DOHH2 (cell line): Measurements from ENCODE around the gene TMCC1.

Source experiments
- H3F3A ChIP-seq: fragments of 200-600 bp; sonication (generic), shearing (Covaris generic); 2 replicates; pipeline ENCODE4 v1.6.0; 2016; ENCODE audit warnings: antibody characterized with exemption, mild to moderate bottlenecking; ENCODE audit not compliant: control insufficient read depth, insufficient read depth
- H3K27ac ChIP-seq: fragments of 200-600 bp; sonication (generic); 2 replicates; pipeline ENCODE4 v1.5.1; 2014; ENCODE audit warnings: low read depth, mild to moderate bottlenecking, low read length, moderate library complexity
- H3K27me3 ChIP-seq: fragments of 200-600 bp; sonication (generic); 2 replicates; pipeline ENCODE4 v1.6.1; 2014; ENCODE audit warnings: mild to moderate bottlenecking, low read length, mixed read lengths; ENCODE audit not compliant: control insufficient read depth
- H3K36me3 ChIP-seq: fragments of 200-600 bp; sonication (generic); 2 replicates; pipeline ENCODE4 v1.6.1; 2014; ENCODE audit warnings: mild to moderate bottlenecking, low read length, moderate library complexity, mixed read lengths; ENCODE audit not compliant: control insufficient read depth
- H3K4me1 ChIP-seq: fragments of 200-600 bp; sonication (generic); 2 replicates; pipeline ENCODE4 v1.6.1; 2014; ENCODE audit warnings: mild to moderate bottlenecking, low read length, mixed read lengths; ENCODE audit not compliant: control insufficient read depth
- H3K4me2 ChIP-seq: fragments of 200-600 bp; sonication (generic); 2 replicates; pipeline ENCODE4 v1.6.0; 2014; ENCODE audit warnings: mild to moderate bottlenecking, low read length, moderate library complexity
- H3K4me3 ChIP-seq: fragments of 200-600 bp; sonication (generic); 2 replicates; pipeline ENCODE4 v1.5.1; 2014; ENCODE audit warnings: mild to moderate bottlenecking, low read length, mixed read lengths
- H3K79me2 ChIP-seq: fragments of 200-600 bp; sonication (generic); 2 replicates; pipeline ENCODE4 v1.6.1; 2014; ENCODE audit warnings: mild to moderate bottlenecking, low read length, mixed read lengths; ENCODE audit not compliant: control insufficient read depth
- H3K9me2 ChIP-seq: fragments of 200-600 bp; sonication (generic); replicated peaks from 2 replicates; pipeline ENCODE4 v1.6.1; 2014; ENCODE audit warnings: mild to moderate bottlenecking, low read length, mixed read lengths; ENCODE audit not compliant: control insufficient read depth
- H3K9me3 ChIP-seq: fragments of 200-600 bp; sonication (generic); 2 replicates; pipeline ENCODE4 v1.6.1; 2014; ENCODE audit warnings: antibody characterized with exemption, low read length, mixed read lengths; ENCODE audit not compliant: control insufficient read depth, insufficient read depth
- H4K20me1 ChIP-seq: fragments of 200-600 bp; sonication (generic); 2 replicates; pipeline ENCODE4 v1.6.0; 2014; ENCODE audit warnings: low read depth, mild to moderate bottlenecking, antibody characterized with exemption, low read length, moderate library complexity; ENCODE audit not compliant: control insufficient read depth, insufficient read depth
- CTCF ChIP-seq: fragments of 200-600 bp; sonication (generic); IDR thresholded peaks from one replicate; pipeline ENCODE4 v1.5.1; 2014; ENCODE audit warnings: antibody characterized with exemption, mild to moderate bottlenecking, low read depth, low read length; ENCODE audit not compliant: poor library complexity, severe bottlenecking
- EZH2phosphoT487 ChIP-seq: fragments of 200-600 bp; sonication (generic); IDR thresholded peaks from 2 replicates; pipeline ENCODE4 v1.6.1; 2017; ENCODE audit warnings: borderline replicate concordance, mild to moderate bottlenecking, antibody characterized with exemption, low read length, moderate library complexity, mixed read lengths

TMCC1 gene

GRCh38 chr3:129769616-129770015, 123.9 kb downstream of the TMCC1 start:
- Histone ChIP-seq H3K27ac (no peak overlapping the region), H3K27me3 (no peaks in the 10 kb centered on the region), H3K4me2 (no peak overlapping the region), H3K79me2 (no peaks in the 10 kb centered on the region), H3K36me3 (no peaks in the 10 kb centered on the region; the same call in 1 of the 2 replicates), H4K20me1 (no peaks in the 10 kb centered on the region), H3F3A (no peaks in the 10 kb centered on the region), H3K4me1 (no peaks in the 10 kb centered on the region), H3K9me3 (no peaks in the 10 kb centered on the region), H3K9me2 (no peaks in the 10 kb centered on the region), H3K4me3 (no peak overlapping the region)
- TF ChIP-seq CTCF (no peak), EZH2phosphoT487 (no peak)

- Histone ChIP-seq H3K79me2 (no peaks in the 10 kb centered on the region), H3K9me3 (no peaks in the 10 kb centered on the region), H3K27me3 (no peaks in the 10 kb centered on the region), H3K9me2 (no peaks in the 10 kb centered on the region), H3F3A (no peaks in the 10 kb centered on the region), H3K4me1 (no peaks in the 10 kb centered on the region), H3K27ac (no peak overlapping the region), H4K20me1 (no peaks in the 10 kb centered on the region), H3K36me3 (no peaks in the 10 kb centered on the region), H3K4me3 (no peak overlapping the region), H3K4me2 (no peak overlapping the region)
- no peak for TF ChIP-seq EZH2phosphoT487
- no peak for TF ChIP-seq CTCF
These were observed 124.8 kb downstream of the TMCC1 start for GRCh38 chr3:129768728-129769127.

GRCh38 chr3:129766135-129766534, 127.4 kb downstream of the TMCC1 start:
- H3K36me3 ChIP-seq = no peaks in the 10 kb centered on the region
- no peaks in the 10 kb centered on the region for H3F3A ChIP-seq
- no peaks in the 10 kb centered on the region for H3K79me2 ChIP-seq
- H4K20me1 ChIP-seq = no peaks in the 10 kb centered on the region
- H3K27me3 ChIP-seq = no peaks in the 10 kb centered on the region
- no peak overlapping the region for H3K4me2 ChIP-seq
- no peaks in the 10 kb centered on the region for H3K9me2 ChIP-seq
- H3K4me1 ChIP-seq = no peaks in the 10 kb centered on the region
- no peak overlapping the region for H3K4me3 ChIP-seq
- H3K9me3 ChIP-seq = no peaks in the 10 kb centered on the region
- no peak overlapping the region for H3K27ac ChIP-seq
- no peak for TF ChIP-seq EZH2phosphoT487
- TF ChIP-seq CTCF = no peak

- Histone ChIP-seq H3K9me3 (no peaks in the 10 kb centered on the region), H3K27ac (no peak overlapping the region), H3K36me3 (no peaks in the 10 kb centered on the region), H3K27me3 (no peaks in the 10 kb centered on the region), H3K4me2 (no peak overlapping the region), H4K20me1 (no peaks in the 10 kb centered on the region), H3K9me2 (no peaks in the 10 kb centered on the region), H3K4me1 (no peaks in the 10 kb centered on the region), H3F3A (no peaks in the 10 kb centered on the region), H3K4me3 (no peak overlapping the region), H3K79me2 (no peaks in the 10 kb centered on the region)
- no peak for TF ChIP-seq EZH2phosphoT487
- no peak for TF ChIP-seq CTCF
These were observed 129.4 kb downstream of the TMCC1 start for GRCh38 chr3:129764090-129764489.
